Measurements from ENCODE around the gene PHACTR1. TPM values are rescaled to one million over a fixed set of nuclear protein-coding genes. Genes with fewer than 3 reads are reported as not detected.
"Not testable (repeated sequence)": the region's sequence is repeated elsewhere in the genome, so short reads cannot be mapped to it uniquely, and the experiment has no call there.

Gene PHACTR1
- total RNA-seq, 1 donor from 2014 or later: 50.7 TPM

- H3K4me1 Mint-ChIP-seq (ENCODE audit: low read depth, unreplicated experiment): no peaks in the 10 kb centered on the region
- no peak overlapping the region for H3K27ac Mint-ChIP-seq (ENCODE audit: unreplicated experiment)
- DNase-seq: no peak
- H3K4me3 Mint-ChIP-seq (ENCODE audit: unreplicated experiment): no peak overlapping the region
- H3K27me3 Mint-ChIP-seq (ENCODE audit: unreplicated experiment): peaks cover 2% of the 10 kb centered on the region
- H3K36me3 Mint-ChIP-seq (ENCODE audit: unreplicated experiment): no peaks in the 10 kb centered on the region
- no peaks in the 10 kb centered on the region for H3K9me3 Mint-ChIP-seq (ENCODE audit: unreplicated experiment)
- no peak for TF ChIP-seq CTCF (IDR thresholded peaks at IDR 0.05; ENCODE audit: partially characterized antibody, unreplicated experiment)
These were observed 3.7 kb downstream of the PHACTR1 start for GRCh38 chr6:12720310-12720709.

- no peak overlapping the region for H3K4me3 Mint-ChIP-seq (ENCODE audit: unreplicated experiment)
- H3K36me3 Mint-ChIP-seq (ENCODE audit: unreplicated experiment): no peaks in the 10 kb centered on the region
- H3K9me3 Mint-ChIP-seq (ENCODE audit: unreplicated experiment): no peaks in the 10 kb centered on the region
- peaks cover 10% of the 10 kb centered on the region for H3K4me1 Mint-ChIP-seq (ENCODE audit: low read depth, unreplicated experiment)
- no peak for TF ChIP-seq CTCF (IDR thresholded peaks at IDR 0.05; ENCODE audit: partially characterized antibody, unreplicated experiment)
- no peak for DNase-seq
- no peaks in the 10 kb centered on the region for H3K27me3 Mint-ChIP-seq (ENCODE audit: unreplicated experiment)
- H3K27ac Mint-ChIP-seq (ENCODE audit: unreplicated experiment): no peak overlapping the region
These were observed 8.7 kb downstream of the PHACTR1 start for GRCh38 chr6:12725263-12725662.

- Mint-ChIP-seq H3K4me1 (ENCODE audit: low read depth, unreplicated experiment) (peaks cover 10% of the 10 kb centered on the region), H3K4me3 (ENCODE audit: unreplicated experiment) (no peak overlapping the region), H3K27me3 (ENCODE audit: unreplicated experiment) (peaks cover 1% of the 10 kb centered on the region), H3K9me3 (ENCODE audit: unreplicated experiment) (peaks cover 1% of the 10 kb centered on the region), H3K36me3 (ENCODE audit: unreplicated experiment) (no peaks in the 10 kb centered on the region), H3K27ac (ENCODE audit: unreplicated experiment) (no peak overlapping the region)
- DNase-seq: no peak
- TF ChIP-seq CTCF (IDR thresholded peaks at IDR 0.05; ENCODE audit: partially characterized antibody, unreplicated experiment): no peak
These were observed 12.9 kb downstream of the PHACTR1 start for GRCh38 chr6:12729467-12729866.

GRCh38 chr6:12730809-12731208 lies 14.2 kb downstream of the PHACTR1 start:
- not testable (repeated sequence) for H3K4me3 Mint-ChIP-seq (ENCODE audit: unreplicated experiment); H3K4me1 Mint-ChIP-seq (ENCODE audit: low read depth, unreplicated experiment); H3K9me3 Mint-ChIP-seq (ENCODE audit: unreplicated experiment); H3K27me3 Mint-ChIP-seq (ENCODE audit: unreplicated experiment); H3K27ac Mint-ChIP-seq (ENCODE audit: unreplicated experiment); DNase-seq; H3K36me3 Mint-ChIP-seq (ENCODE audit: unreplicated experiment)

- Mint-ChIP-seq H3K27me3 (ENCODE audit: unreplicated experiment) (peaks cover 1% of the 10 kb centered on the region), H3K27ac (ENCODE audit: unreplicated experiment) (no peak overlapping the region), H3K4me3 (ENCODE audit: unreplicated experiment) (no peak overlapping the region), H3K9me3 (ENCODE audit: unreplicated experiment) (peaks cover 1% of the 10 kb centered on the region), H3K4me1 (ENCODE audit: low read depth, unreplicated experiment) (peaks cover 9% of the 10 kb centered on the region), H3K36me3 (ENCODE audit: unreplicated experiment) (no peaks in the 10 kb centered on the region)
- DNase-seq: no peak
- no peak for TF ChIP-seq CTCF (IDR thresholded peaks at IDR 0.05; ENCODE audit: partially characterized antibody, unreplicated experiment)
These were observed 17.3 kb downstream of the PHACTR1 start for GRCh38 chr6:12733876-12734275.

GRCh38 chr6:12735786-12736185 lies 19.2 kb downstream of the PHACTR1 start:
- peaks cover 1% of the 10 kb centered on the region for H3K27me3 Mint-ChIP-seq (ENCODE audit: unreplicated experiment)
- TF ChIP-seq CTCF (IDR thresholded peaks at IDR 0.05; ENCODE audit: partially characterized antibody, unreplicated experiment): no peak
- H3K36me3 Mint-ChIP-seq (ENCODE audit: unreplicated experiment): no peaks in the 10 kb centered on the region
- H3K27ac Mint-ChIP-seq (ENCODE audit: unreplicated experiment): no peak overlapping the region
- peaks cover 1% of the 10 kb centered on the region for H3K9me3 Mint-ChIP-seq (ENCODE audit: unreplicated experiment)
- no peak overlapping the region for H3K4me3 Mint-ChIP-seq (ENCODE audit: unreplicated experiment)
- H3K4me1 Mint-ChIP-seq (ENCODE audit: low read depth, unreplicated experiment): no peaks in the 10 kb centered on the region
- DNase-seq: no peak

Measured in glutamatergic neuron (in vitro differentiated cells).